HG02981 (cell line): ENCODE measurements around the gene OVAAL.

Experiments used
- ATAC-seq: cut with Tn5 transposase; IDR thresholded peaks from one replicate; pipeline ENCODE4 v1.9.1; 2021; ENCODE audit warnings: mild to moderate bottlenecking, moderate library complexity; ENCODE audit not compliant: unreplicated experiment

The OVAAL gene

DNA sequence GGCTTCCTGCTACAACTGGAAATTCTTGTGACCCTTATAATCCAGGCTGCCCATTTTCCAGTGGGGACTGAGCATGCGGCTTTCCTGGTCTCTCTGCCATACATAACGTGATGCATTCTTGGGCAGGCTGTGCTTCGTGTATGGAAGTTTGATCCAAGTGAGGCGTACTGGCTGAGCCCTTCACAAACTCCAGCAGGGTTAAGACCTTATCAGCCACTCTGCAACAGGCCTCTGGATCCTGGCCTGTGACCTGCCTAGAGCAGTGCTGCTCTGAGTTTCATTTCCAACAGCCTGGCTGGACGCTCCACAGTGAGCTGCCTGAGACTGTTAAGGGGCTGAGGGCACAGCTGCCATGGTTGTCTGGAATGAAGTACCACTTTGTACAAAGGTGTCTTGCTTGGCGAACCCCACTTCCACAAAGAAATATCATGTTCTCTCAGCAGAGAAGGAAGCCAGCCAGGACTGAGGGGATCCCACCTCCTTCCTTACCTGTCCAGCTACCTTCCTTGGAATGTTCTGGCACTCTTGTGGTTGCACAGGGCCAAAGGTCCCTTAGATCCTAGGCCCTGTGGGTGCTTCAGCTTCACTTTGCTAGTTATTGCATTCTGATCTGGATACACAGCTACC, 44.6 kb downstream of the OVAAL start:
- ATAC-seq: no peak

DNA sequence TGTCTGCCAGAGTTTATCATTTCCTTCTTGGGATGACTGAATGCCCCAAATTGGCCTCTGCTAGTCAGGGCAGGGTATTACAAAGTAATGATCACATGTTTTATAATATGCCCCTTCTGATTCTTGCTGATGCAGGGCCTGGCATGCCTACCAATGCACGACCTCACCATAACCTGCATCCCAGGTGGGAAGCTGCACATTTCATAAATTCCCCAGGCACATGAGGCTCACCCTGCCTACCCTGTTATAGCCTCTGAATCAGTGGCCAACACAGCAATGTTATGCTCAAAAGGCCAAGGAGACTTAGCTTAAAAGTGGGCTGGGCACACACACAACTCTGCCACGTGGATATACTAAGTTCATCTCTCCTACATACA, 45.1 kb downstream of the OVAAL start:
- no peak for ATAC-seq

DNA sequence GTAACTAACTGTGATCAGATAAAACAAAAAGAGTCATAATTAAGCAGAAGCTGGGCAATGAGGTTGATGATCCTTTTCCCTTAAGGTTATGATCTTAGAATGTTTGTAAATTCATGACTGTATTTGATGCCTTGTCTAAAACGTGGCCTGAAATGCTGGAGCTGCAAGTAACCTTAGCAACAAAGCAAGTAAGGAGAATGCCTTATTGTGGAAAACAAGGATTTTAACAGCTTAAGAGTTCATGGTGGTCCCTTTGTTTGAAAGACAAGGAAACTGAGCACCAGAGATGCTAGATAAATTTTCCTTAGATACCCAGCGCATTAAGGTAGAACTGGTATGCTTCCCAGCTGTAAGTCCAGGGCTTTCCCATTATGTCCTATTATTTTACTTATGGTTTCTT, 47.4 kb downstream of the OVAAL start:
- ATAC-seq: no peak

DNA sequence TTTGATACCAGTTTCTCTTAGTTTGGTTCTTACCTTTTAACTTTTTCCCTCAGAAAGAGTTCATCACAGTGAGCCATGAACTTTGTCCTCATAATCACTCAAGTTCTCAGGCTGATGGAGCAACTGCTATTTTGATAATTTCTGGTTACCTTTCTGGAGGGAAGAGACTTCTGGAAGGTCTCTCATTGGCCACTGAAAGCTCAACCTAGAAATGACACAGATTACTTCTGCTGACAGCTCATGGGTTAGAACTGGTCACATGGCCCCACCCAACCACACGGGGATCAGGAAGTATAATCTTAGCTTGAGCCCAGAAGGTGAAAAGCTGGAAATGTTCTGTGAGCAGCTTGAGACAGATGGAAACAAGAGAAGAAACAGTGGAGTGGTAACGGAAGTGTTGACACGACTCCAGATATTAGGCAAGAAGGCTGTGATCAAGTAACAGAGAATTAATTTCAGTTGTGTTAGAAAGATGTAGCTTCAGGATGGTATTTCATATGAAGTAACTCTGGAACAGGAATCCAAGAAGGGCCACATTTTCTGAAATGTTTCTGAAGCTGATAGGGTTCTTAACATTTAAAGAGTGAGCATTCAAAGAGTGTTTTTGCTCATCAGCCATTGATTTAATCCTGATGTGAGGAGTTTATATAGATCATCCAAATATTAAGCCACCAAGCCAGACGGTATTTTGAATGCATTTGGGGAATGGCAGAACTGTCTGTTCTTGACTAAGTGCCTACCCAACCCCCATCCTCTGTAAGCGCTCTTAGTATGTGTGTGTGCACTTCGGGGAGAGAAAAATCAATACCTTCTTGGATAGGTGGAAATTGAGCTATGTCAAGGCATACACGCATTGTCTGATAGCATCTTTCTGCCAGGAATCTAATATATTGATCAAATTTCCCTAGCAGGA, 51.1 kb downstream of the OVAAL start:
- ATAC-seq: no peak

DNA sequence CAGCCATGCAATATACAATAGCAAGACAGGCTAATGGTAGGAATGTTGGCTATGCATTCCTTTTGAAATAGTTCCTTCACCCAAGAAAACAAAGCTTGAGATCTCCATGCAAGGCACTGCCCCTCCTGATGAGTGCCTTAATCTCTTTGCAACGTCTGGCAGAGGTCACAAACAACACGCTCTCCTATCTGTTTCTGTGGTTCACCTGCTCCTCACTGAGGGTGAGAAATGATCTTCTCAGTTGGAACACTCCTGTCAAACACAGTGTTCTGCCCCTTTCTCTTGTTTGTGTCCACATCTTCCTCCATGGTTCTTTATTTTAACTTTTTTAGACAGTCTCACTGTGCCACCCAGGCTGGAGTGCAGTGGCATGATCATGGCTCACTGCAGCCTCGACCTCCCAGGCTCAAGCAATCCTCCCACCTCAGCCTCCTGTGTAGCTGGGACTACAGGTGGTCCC, 51.8 kb downstream of the OVAAL start:
- no peak for ATAC-seq

DNA sequence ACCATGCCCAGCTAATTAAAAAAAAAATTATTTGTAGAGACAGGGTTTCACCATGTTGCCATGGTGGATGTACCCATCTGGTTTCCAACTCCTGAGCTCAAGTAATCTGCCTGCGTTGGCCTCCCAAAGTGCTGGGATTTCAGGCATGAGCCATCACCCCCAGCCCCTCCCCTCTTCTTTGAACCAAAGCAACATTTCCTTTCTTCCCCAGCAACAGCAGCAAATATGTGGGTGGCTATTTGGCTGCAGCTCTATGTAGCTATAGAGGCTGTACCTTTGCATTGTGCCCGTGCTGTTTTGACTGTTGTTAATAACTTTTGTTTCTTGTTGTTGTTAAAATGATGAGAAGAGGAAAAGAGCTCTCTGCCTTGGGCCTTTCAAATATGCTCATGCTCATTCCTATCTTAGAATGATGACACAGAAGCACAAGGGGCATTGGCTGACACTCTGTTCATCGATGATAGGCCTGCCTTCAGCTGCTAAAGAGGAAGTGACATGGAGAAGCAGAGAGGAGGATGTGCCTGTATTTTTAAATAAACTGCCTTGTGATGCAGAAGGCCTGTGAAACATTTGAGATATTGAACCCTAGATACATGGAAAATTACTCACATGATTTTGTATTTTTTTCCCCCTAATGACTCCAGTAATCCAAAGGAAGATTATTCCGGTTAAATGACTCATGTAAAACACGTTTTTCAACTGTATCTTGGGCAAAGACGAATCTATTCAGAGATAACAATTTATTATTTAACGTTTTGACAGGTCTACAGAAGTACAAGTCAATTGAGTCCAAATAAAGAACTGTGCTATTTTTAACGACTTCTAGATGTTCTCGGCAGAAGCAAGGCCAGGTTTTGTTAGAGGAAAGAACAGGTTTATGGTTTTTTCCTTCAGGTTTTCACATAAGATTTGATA, 52.5 kb downstream of the OVAAL start:
- no peak for ATAC-seq

DNA sequence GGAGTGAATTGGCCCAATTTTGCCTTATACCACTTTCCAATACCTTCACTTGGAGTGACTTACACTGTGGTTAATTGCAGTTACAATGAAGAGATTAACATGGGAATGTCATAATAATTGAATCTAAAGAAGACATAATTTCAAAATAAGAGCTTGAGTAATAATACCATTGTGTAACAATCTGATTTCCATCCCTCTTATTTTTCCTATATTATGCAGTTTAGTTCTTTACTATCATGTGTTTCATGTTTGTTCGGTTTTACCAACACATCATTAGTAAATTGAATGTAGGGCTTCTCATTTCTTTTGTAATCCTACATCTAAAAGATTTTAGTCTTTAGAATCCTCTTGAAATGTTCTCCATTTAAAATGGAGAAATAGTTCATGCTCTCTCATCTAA, 53.9 kb downstream of the OVAAL start:
- ATAC-seq: no peak

DNA sequence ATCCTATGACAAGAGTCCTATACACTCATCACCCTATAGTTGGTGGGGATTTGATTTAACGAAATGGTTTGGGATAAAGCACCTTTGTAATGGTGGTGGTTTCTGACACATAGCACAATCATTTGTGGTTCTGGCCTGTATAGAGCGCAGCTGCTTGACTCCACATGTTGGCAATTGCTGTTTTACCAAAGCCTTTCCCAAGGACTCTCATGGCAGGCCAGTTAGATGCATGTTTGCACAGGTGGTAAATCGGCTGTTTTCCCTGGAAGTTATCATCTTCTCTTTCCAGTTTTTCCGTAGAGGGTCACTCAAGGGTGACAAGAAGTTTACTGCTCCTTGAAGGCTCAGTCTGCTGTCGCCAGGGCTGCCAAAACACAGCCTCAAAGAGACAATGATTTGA, 56.0 kb downstream of the OVAAL start:
- no peak for ATAC-seq

DNA sequence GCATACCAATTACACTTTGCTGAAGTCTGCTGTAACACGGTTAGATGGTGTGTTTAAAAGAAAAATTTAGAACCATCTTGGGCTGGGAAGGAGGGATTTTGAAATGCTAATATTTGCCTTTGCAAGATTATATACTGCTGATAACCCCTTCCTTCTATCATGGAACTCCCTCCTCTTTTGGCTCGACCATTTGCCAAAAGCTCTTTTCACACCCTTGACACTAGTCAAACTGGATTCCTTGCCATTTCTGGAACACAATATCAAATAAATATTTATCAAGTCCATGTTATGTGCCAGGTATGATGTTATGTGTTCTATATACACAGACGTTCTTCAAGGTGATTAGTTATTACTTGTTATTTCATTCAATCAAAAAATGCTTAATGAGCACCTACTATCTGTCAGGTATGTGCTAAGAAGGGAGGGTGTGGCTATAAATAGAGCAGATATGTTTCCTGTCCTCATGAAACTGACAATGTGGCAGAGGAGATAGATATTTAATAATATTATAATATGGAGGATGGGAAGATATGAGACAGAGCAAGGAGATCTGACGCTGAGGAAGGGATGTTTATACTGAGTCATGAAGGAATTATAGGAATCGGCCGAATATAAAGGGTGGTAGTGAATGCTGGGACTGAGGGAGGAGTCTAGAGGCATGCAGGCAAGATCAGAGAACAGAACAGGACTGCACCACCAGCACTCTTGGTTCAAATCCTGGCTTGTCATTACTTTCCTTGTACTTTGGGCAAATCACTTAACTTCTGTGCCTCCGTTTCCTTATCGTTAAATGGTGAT, 56.9 kb downstream of the OVAAL start:
- no peak for ATAC-seq
